HG02884 (cell line): ENCODE data around the gene LIN7C.

Source experiments
- ATAC-seq: cut with Tn5 transposase; IDR thresholded peaks from one replicate; pipeline ENCODE4 v1.9.1; 2021; ENCODE audit warnings: mild to moderate bottlenecking, moderate library complexity; ENCODE audit not compliant: unreplicated experiment

LIN7C gene

GRCh38 chr11:27471589-27472397, 34.8 kb downstream of the LIN7C start:
- peak; percentile 30 for ATAC-seq

- no peak for ATAC-seq
Measured at GRCh38 chr11:27470826-27471588, 35.6 kb downstream of the LIN7C start.

DNA sequence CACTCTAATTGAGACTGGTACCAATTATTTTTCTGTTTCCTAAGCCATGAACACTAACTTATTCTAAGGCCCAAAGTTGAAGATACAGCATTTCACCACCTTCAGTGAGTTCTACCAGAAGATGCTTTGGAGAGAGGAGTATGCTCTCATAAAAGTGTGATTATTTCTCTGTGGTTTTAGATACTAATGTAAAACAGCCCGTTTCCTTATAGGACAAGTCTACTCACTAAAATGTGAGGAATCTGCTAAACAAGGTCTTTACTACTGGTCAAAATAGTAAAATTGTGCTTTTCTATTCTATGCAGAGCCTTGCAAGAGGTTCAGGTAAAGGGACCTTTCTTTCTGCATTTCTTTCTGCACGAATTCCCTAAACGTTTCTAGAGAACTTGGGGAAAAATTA, 36.4 kb downstream of the LIN7C start:
- ATAC-seq = no peak

GRCh38 chr11:27468995-27469695, 37.4 kb downstream of the LIN7C start:
- no peak for ATAC-seq

- no peak for ATAC-seq
Measured at GRCh38 chr11:27468209-27468994, 38.2 kb downstream of the LIN7C start.

DNA sequence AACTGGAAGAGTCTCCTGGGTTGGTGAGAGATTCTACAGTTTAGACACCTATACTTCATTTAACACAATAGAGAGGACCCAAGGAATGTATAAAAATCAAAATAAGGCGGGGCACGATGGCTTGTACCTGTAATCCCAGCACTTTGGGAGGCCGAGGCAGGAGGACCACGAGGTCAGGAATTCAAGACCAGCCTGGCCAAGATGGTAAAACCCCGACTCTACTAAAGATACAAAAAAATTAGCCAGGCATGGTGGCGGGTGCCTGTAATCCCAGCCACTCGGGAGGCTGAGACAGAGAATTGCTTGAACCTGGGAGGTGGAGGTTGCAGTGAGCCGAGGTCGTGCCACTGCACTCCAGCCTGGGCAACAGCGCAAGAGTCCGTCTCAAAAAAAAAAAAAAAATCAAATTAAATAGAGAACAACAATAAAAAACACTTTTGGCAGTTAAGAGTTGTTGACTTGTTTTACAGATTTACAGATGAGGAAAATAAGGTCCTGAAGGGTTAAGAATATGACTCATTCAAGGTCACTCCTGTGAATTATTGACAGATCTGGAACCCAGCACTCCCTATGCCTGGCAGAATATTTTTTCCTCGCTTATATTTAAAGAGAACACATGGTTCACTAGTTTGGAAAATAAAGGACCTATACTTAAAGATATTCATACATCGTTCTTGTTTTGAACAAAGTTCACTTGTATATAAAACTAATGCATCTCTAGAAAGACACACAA, 39.2 kb downstream of the LIN7C start:
- no peak for ATAC-seq

GRCh38 chr11:27466363-27466762, 40.2 kb downstream of the LIN7C start:
- ATAC-seq = no peak

DNA sequence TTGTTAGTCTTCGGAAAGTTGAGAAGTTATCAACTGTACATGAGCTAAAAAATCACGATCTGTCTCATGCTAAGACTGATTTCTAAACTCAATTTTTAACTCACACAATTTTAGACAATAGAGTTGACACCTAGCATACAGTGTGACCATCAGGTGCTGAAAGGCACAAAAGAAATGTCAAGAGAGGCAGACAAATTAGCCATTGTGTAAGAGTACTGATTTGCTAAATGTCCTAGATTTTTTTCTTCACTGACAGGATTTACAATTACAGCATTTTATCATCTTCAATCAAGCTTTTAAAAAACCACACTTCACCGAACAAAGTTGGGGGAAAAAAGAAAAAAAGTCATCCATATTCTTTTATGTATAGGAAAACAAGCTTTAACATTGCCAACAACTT, 40.9 kb downstream of the LIN7C start:
- ATAC-seq = no peak

DNA sequence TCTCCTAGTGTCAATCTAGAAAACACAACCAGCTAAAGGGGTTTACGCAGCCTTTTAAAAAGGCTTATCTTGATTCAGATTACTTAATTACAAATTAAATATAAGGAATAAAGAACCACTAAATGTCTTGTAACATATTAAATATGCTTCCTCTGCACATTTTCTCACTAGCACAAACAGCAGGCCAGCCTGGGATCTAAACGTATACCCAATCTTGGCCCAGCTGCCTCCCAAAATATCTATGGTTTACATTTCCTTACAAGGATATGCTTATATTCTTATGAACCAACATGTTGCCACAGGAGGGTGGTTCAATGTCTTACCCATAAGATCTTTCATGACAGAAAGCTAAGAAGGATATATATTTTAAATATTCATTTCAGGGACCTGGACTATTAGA, 41.7 kb downstream of the LIN7C start:
- no peak for ATAC-seq

- ATAC-seq = no peak
Measured at GRCh38 chr11:27464289-27464696, 42.3 kb downstream of the LIN7C start.

DNA sequence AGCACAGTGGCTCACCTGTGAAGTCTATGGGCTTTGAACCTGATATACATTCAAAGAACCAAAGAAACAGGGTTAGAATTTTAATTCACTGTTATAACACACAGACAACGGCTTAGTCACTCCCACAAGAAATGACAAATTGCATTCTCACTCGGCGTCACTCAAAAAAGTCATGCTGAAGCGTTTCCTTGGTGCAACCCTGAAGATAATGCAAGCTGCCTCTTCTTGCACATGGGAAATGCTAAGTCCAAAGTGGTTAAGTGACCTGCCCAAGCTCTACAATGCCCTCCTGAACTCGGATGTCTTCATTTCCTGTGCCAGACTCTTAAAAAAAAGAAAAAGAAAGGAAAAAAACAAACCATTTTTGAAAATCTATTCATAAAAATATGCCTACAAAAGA, 44.0 kb downstream of the LIN7C start:
- no peak for ATAC-seq

- no peak for ATAC-seq
Measured at GRCh38 chr11:27460158-27460978, 46.2 kb downstream of the LIN7C start.

DNA sequence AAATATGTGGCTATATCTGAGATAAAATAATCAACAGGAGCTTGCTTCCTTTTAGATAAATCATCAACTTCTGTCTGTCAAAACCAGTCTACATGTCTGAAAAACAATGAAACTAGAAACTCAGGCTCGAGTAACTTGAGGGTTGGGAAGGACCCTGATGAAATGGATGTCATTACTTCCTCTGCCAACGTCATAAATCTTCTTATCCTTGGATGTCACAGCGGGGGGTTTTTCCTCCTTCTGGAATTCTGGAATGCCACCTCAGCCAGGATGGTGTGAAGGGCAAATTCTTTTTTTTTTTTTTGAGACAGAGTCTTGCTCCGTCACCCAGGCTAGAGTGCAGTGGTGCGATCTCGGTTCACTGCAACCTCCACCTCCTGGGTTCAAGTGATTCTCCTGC, 47.4 kb downstream of the LIN7C start:
- no peak for ATAC-seq

GRCh38 chr11:27458182-27458581, 48.4 kb downstream of the LIN7C start:
- ATAC-seq = no peak

- ATAC-seq = no peak
Measured at GRCh38 chr11:27456795-27457329, 49.7 kb downstream of the LIN7C start.

- ATAC-seq = no peak
Measured at GRCh38 chr11:27456140-27456794, 50.3 kb downstream of the LIN7C start.

- no peak for ATAC-seq
Measured at GRCh38 chr11:27455667-27456066, 50.9 kb downstream of the LIN7C start.

- ATAC-seq = no peak
Measured at GRCh38 chr11:27453701-27454100, 52.9 kb downstream of the LIN7C start.

DNA sequence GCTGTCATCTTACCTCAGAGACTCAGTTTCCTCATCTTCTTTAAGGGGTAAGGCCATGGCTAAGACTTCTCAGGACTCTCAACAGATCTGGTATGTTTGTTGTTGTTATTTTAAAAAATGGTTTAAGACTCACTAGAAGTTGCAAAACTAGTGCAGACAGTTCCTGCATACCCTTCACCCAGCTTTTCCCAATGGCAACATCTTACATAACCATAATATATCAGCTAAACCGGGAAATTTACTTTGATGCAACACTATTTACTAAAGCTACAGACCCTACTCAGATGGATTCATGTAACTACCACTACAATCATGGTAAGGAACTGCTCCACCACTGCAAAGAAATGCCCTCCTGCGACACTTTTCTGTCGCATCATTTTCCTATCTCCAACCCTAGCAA, 54.4 kb downstream of the LIN7C start:
- no peak for ATAC-seq
